GM18507 (cell line): Measurements from ENCODE around the gene POLE.
A peak's percentile ranks its signal among the peaks of the same experiment; 100 is the strongest.
"Not testable (repeated sequence)": the region's sequence is repeated elsewhere in the genome, so short reads cannot be mapped to it uniquely, and the experiment has no call there.

Experiments used
- DNase-seq: peaks from one replicate; pipeline ENCODE4 v3.0.0; 2011; ENCODE audit warnings: low read depth; ENCODE audit not compliant: insufficient read length; ENCODE audit errors: extremely low spot score
- FAIRE-seq: peaks from 2 replicates; lab custom pipeline; 2011; peaks lifted over from hg19 to GRCh38; lab: Jason Lieb, UNC

The POLE gene

DNA sequence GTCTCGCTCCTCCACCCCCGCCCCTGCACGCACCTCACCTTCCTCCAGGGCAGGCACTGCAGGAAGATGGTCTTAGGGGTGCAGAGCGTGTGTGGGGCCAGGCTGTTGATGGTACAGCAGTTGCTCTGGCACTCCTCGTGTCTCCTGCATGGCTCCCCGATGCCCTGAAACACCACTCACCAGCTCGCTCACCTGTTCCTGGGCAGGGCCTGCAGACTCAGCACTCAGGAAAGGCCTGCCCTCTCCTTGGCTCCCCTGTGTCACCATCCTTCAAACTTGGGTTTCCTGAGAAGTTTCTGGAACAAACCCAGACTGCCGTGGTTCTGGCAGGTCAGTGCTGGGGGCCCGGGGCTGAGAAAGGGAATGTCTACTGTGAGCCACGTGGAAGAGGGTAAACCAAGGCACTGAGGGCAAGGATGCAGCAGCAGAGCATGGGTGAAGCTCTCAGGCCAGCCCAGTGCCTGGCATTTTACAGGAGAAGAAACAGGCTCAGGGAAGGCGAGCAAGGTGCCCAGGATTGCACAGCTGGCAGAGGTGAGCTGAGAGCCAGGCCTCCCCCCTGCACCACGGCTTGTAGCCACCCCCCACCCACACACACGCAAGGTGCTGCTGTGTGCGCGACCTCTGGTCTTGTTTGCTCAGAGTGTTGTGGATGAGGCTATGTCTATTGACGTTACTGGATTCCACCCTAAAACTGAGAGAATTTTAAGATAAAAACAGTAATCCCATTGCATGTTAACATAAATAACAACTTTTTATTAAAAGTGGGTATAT lies 82.3 kb downstream of the POLE start:
- FAIRE-seq, result no peak

GRCh38 chr12:132604151-132604618 lies 83.0 kb downstream of the POLE start:
- DNase-seq, result no peak
- no peak for FAIRE-seq

More for the DNA sequence above, 82.3 kb downstream of the POLE start:
- no peak for DNase-seq

GRCh38 chr12:132603240-132604150 lies 83.6 kb downstream of the POLE start:
- no peak for DNase-seq
- FAIRE-seq, result no peak

DNA sequence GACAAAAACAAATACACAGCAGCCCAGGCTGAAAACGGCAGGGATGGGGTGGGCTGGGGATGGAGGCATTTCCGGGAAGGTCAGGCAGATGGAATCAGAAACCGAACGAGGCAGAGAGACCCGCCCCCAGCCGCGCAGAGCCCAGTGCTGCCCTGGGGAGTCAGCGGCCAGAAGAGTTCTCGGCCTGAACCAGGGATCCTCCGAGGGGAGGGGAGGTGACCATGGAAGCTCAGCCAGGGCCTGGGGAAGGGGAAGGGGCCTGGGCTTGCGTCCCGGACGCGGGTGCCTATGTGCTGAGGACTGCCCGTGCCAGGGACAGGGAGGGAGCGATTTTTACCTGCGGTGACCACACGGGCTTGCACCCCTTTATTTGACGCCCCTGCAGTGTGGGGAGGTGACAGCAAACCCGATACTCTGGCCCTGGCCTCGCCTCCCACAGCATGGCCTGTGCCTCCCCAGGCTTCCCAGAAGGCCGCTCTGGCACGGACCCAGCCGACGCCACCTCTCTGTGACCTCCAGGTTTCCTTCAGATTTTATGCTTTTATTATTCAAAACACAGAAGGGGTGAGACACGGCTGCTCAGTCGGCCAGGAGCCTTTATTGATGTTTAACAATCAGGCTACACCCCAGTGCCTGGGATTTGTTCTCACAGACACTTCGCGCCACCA lies 84.4 kb downstream of the POLE start:
- DNase-seq (no peak), FAIRE-seq (no peak)

GRCh38 chr12:132601171-132601883 lies 85.8 kb downstream of the POLE start:
- no peak for FAIRE-seq

GRCh38 chr12:132600048-132601032 lies 86.8 kb downstream of the POLE start:
- FAIRE-seq, result no peak

More at GRCh38 chr12:132601171-132601883, 85.8 kb downstream of the POLE start:
- no peak for DNase-seq

DNA sequence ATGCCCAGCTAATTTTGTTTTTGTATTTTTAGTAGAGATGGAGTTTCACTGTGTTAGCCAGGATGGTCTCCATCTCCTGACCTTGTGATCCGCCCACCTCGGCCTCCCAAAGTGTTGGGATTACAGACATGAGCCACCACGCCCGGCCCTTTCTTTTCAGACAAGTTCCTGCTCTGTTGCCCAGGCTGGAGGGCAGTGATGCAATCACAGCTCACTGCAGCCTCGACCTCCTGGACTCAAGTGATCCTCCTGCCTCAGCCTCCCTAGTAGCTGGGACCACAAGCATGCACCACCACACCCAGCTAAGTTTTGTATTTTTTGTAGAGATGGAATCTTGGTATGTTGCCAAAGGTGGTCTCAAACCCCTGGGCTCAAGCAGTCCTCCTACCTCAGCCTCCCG lies 87.6 kb downstream of the POLE start:
- not testable (repeated sequence) for DNase-seq, FAIRE-seq

More at GRCh38 chr12:132600048-132601032, 86.8 kb downstream of the POLE start:
- peak; percentile 25 for DNase-seq

GRCh38 chr12:132597333-132598316 lies 89.5 kb downstream of the POLE start:
- FAIRE-seq (no peak), DNase-seq (no peak)

- FAIRE-seq, result no peak
- no peak for DNase-seq
These were observed 91.1 kb downstream of the POLE start for GRCh38 chr12:132596016-132596415.

DNA sequence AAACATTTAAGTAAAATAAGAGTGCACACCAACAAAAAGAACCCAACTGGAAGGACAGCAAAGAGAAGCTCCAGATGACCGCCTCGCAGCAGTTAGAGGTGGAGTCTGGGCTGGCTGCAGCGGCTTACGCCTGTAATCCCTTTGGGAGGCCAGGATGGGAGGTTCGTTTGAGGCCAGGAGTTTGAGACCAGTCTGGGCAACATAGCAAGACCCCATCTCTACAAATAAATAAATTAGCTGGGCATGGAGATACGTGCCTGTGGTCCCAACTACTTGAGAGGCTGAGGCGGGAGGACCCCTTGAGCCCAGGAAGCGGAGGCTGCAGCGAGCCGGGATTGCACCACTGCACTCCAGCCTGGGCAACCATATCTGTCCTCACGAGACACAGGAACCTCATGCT lies 92.0 kb downstream of the POLE start:
- DNase-seq (no peak), FAIRE-seq (no peak)

GRCh38 chr12:132593938-132594358 lies 93.2 kb downstream of the POLE start:
- FAIRE-seq (no peak), DNase-seq (peak; percentile 35)

DNA sequence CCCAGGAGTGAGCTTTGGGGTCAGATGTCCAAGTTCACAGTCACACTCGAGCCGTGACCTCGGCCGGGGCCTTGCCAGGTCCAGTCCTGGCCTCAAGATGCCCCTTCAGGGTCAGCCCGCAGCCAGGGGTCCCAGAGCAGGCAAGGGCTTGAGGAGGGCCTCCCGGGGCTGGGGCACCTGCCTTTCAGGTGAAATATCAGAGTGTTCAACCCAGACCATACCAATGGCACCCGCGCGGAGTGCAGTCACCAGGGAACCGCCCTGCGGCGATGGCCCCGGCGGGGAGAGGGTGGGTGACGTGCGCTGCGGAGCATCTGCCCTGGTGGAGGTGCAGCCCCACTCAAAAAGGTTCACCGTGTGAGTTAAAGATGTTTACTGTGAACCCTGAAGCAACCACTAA lies 93.6 kb downstream of the POLE start:
- FAIRE-seq (no peak), DNase-seq (no peak)

DNA sequence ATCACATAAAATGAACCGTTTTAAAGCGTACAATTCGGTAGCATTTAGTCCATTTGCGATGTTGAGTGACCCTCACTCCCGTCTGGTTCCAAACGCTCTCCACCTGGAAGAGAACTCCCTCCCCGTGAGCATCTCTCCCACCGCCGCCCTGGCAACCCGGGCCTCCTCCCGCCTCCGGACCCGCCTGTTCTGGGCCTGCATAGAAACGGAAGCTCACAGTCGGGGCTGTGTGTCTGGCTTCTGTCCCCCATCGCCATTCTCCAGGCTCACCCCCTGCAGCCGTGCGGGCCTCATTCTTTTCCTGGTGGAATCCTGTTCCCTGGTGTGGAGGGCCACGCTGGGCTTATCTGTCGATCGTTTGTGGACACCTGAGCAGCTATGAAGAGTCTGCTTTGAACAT lies 94.1 kb downstream of the POLE start:
- no peak for DNase-seq
- no peak for FAIRE-seq

DNA sequence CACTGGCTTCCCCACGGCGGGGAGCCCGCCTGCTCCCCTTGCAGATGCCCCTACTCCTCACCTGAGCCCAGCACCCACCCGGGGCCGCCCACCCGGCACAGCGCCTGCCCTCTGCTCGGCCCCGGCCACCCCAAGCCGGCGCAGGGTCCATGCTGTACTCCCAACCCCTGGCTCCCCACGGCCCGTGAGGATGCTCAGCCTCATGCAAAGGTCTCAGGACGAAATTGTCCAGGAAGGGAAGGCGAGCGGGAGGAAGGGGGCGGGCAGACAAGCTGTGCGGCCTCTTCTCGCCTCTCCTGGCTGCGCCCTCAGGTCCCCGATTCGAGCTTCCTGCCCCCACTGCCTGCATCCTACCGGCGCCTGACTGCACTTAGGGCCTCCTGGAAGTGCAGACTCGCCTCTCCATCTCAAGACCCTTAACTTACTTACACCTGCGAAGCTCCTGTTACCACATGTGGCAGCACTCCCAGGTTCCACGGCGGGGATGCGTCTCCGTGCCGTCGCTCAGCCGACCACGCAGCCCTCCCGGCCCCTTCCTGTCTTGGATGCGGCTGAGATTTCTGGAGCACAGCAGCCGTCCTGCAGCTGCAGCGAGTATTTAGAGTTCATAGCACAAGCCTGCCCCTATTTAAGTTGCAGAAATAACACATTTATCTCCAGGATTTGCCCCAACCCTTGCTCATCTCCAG lies 94.7 kb downstream of the POLE start:
- FAIRE-seq, result no peak
- no peak for DNase-seq

DNA sequence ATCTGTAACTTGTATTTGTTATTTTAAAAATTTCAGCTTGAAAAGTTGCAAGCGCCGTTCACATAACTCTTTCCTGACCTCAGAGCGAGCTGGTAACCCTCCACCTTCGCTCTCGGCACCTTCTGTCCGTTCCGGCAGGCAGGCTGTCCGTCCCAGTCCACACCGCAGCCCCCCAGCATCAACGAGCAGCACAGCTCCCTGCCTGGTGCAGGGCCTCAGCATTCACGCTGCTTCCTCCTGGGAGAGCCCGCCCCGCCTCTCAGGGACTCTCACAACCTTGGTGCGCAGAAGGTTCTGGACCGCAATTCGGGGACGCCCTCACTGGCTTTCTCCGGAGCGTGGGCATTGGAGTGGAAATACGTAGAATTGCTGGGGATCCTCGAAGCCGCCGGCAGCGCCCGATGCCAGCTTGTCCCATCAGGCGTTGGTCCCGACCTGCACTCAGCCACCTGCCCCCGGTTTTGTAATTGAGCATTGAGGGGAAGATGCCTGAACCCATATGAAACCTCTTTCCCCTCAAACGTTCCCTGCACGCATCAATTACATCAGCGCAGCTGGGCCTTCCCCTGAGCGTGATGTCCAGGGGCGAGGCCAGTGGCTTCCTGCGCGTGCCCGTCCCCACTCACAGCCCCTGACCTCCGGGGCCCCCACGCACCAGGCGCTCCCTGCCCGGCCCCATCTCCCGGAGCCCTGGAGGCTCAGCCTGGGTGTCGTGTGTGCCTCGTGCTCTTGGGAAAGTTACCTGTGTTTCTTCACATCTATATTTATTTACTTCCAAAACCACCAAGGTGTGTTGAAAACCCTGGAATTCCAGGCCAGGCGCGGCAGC lies 95.8 kb downstream of the POLE start:
- FAIRE-seq (no peak), DNase-seq (no peak)
